C4-2B (cell line): ENCODE results near the gene FNIP2.

Experiments
- ZFX ChIP-seq: fragments of 450-650 bp; IDR thresholded peaks from 2 replicates; pipeline ENCODE4 v1.6.1; 2017
- TF ChIP-seq, protein P1 (sequence below): fragments of 450-650 bp; conservative IDR thresholded peaks from 2 replicates; pipeline ENCODE4 v1.5.1; 2017; ENCODE audit warnings: mild to moderate bottlenecking

DNA sequence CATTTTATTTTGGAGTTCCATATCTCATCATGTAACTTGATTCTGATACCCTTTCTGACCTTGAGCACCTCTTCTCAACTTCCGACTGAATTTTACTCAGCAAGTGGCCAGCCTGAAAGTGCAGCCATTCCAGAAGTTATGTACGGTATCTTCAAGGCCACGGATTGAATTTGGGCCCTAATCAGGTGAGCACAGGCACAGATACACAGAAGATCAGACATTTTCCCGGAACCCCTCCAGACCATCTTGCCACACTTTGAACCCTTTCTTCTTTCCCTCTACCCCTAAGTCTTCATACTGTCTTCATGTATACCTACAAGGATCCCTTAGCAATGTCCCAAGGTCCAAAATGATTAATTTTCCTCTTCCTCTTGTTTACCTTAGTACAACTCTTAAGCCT lies 108.2 kb downstream of the FNIP2 start:
- TF ChIP-seq ZFX = no peak
- TF ChIP-seq, protein P1, sequence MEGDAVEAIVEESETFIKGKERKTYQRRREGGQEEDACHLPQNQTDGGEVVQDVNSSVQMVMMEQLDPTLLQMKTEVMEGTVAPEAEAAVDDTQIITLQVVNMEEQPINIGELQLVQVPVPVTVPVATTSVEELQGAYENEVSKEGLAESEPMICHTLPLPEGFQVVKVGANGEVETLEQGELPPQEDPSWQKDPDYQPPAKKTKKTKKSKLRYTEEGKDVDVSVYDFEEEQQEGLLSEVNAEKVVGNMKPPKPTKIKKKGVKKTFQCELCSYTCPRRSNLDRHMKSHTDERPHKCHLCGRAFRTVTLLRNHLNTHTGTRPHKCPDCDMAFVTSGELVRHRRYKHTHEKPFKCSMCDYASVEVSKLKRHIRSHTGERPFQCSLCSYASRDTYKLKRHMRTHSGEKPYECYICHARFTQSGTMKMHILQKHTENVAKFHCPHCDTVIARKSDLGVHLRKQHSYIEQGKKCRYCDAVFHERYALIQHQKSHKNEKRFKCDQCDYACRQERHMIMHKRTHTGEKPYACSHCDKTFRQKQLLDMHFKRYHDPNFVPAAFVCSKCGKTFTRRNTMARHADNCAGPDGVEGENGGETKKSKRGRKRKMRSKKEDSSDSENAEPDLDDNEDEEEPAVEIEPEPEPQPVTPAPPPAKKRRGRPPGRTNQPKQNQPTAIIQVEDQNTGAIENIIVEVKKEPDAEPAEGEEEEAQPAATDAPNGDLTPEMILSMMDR = no peak
